Activated B cell treated with CpG ODN at 0.5 μM for 24 hours (primary cell): ENCODE results near the gene APBA1. TPM values are rescaled to one million over a fixed set of nuclear protein-coding genes. Genes with fewer than 3 reads are reported as not detected.

ENCODE experiments used
- ATAC-seq: fragments of 200-7000 bp; cut with Tn5 transposase; one replicate; pipeline ENCODE4 v1.10.0; 2021; ENCODE audit warnings: low read depth, mild to moderate bottlenecking, moderate library complexity
- CTCF ChIA-PET: fragments of 350-600 bp; sonication (Branson Sonifier 250); formaldehyde crosslinking; loops from one replicate; lab custom pipeline; 2021; ENCODE audit warnings: antibody characterized with exemption; lab: Charles Lee
- POLR2A ChIA-PET: fragments of 350-600 bp; sonication (Branson Sonifier 250); formaldehyde crosslinking; loops from one replicate; lab custom pipeline; 2021; ENCODE audit warnings: antibody characterized with exemption; lab: Charles Lee
- DNase-seq: peaks from one replicate; pipeline ENCODE4 v3.0.0; 2022
- H3K27ac Mint-ChIP-seq: one replicate; pipeline ENCODE4 v1.8.0; 2020; ENCODE audit warnings: mixed read lengths
- H3K27me3 Mint-ChIP-seq: one replicate; pipeline ENCODE4 v1.8.0; 2021; ENCODE audit warnings: mixed read lengths
- H3K36me3 Mint-ChIP-seq: one replicate; pipeline ENCODE4 v1.8.0; 2021; ENCODE audit warnings: low read depth, mixed read lengths
- H3K4me1 Mint-ChIP-seq: one replicate; pipeline ENCODE4 v1.8.0; 2021; ENCODE audit warnings: mixed read lengths
- H3K4me3 Mint-ChIP-seq: one replicate; pipeline ENCODE4 v1.8.0; 2020; ENCODE audit warnings: mild to moderate bottlenecking, mixed read lengths
- H3K9me3 Mint-ChIP-seq: one replicate; pipeline ENCODE4 v1.8.0; 2020; ENCODE audit warnings: mixed read lengths
- intact Hi-C: fragments of 100-400 bp; cut with micrococcal nuclease; formaldehyde crosslinking; loops from one replicate; pipeline ENCODE4 v1.15.1; 2024
- total RNA-seq: library from RNA; stranded (reverse); gene quantifications from 2 replicates; pipeline ENCODE4 v1.2.3, GENCODE V29; 2022
- TF ChIP-seq, protein P1 (sequence below): fragments of 200-600 bp; IDR thresholded peaks from one replicate; pipeline ENCODE4 v1.8.0; 2022; ENCODE audit warnings: antibody characterized with exemption, mild to moderate bottlenecking

The APBA1 gene
- total RNA-seq, 1 donor from 2014 or later = not detected

DNA sequence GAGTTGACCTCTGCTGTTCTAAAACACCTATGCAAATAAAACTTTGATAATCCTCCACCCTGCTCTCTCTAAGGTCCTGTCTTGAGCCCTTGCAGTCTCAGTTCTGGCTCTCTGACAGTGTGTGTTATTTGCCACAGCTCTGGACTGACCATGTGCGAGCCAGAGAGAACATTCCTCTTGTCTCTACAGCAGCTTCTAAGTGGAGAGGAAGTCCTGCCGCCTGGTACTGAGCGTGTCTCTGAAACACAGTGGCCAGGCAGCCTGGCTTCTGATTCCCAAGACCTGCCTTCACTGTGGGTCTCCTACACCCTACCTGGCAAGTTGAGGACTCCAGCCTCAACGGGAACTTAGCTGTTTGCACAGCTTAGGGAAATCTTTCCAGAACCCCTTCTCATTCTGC, 285.5 kb downstream of the APBA1 start:
- ChIA-PET POLR2A (no interaction called here), CTCF (no interaction called here)
- intact Hi-C loops = no loop called here
- TF ChIP-seq, protein P1, sequence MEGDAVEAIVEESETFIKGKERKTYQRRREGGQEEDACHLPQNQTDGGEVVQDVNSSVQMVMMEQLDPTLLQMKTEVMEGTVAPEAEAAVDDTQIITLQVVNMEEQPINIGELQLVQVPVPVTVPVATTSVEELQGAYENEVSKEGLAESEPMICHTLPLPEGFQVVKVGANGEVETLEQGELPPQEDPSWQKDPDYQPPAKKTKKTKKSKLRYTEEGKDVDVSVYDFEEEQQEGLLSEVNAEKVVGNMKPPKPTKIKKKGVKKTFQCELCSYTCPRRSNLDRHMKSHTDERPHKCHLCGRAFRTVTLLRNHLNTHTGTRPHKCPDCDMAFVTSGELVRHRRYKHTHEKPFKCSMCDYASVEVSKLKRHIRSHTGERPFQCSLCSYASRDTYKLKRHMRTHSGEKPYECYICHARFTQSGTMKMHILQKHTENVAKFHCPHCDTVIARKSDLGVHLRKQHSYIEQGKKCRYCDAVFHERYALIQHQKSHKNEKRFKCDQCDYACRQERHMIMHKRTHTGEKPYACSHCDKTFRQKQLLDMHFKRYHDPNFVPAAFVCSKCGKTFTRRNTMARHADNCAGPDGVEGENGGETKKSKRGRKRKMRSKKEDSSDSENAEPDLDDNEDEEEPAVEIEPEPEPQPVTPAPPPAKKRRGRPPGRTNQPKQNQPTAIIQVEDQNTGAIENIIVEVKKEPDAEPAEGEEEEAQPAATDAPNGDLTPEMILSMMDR = no peak
- no peak for ATAC-seq
- Mint-ChIP-seq H3K36me3 (no peaks in the 10 kb centered on the region), H3K27ac (no peak overlapping the region), H3K27me3 (peaks cover 13% of the 10 kb centered on the region), H3K4me3 (no peak overlapping the region), H3K4me1 (no peaks in the 10 kb centered on the region), H3K9me3 (no peaks in the 10 kb centered on the region)
- DNase-seq = no peak

DNA sequence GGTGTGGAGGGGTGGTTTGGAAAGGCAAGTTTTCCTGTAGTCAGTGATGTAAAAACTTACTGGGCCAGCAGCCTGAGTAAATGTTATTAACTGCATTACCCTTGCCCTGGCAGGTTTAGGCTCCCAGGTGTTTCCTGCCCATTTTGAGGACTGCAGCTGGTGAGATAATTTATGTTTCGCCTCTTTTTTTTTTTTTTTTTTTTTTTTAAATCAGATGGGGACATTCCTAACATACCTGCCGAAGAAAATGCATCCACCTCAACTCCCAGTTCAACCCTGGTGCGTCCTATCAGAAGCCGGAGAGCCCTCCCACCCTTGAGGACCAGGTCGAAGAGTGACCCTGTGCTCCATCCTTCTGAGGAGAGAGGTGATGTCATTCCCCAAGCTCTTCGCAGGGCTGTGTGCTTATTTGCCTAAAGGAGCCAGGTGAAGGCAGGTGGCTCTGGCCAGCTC, 286.6 kb downstream of the APBA1 start:
- Mint-ChIP-seq H3K9me3 (no peaks in the 10 kb centered on the region), H3K36me3 (no peaks in the 10 kb centered on the region), H3K27me3 (peaks cover 16% of the 10 kb centered on the region), H3K27ac (no peak overlapping the region), H3K4me3 (no peak overlapping the region), H3K4me1 (no peaks in the 10 kb centered on the region)
- ChIA-PET CTCF (no interaction called here), POLR2A (interaction anchor here (0.6 kb wide), 1 partner anchor 91 kb away, joined by 3 read pairs; no protein-coding TSS in a partner anchor)
- TF ChIP-seq, protein P1 = no peak
- intact Hi-C loops = no loop called here
- no peak for DNase-seq
- no peak for ATAC-seq

DNA sequence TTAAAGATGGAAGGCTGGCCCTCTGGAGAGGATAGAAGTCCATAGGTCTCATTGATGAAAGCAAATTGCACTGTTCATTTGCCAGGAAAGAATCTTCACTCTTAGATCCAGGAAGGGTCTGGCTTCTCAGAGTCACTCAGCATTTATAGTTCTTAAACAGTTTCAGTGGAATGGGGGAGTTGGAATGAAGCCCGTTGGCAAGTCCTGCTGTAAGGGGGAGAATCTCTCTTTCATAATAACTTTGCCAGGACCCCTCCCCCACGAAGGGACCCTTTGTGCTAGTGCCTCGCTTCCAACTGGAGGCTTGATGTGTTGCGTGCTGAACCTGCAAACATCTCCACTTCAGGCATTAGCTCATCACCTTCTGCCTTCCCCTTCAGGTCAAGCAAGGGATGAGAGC, 290.0 kb downstream of the APBA1 start:
- ATAC-seq = no peak
- no peaks in the 10 kb centered on the region for H3K4me1 Mint-ChIP-seq
- ChIA-PET CTCF (no interaction called here), POLR2A (no interaction called here)
- peaks cover 14% of the 10 kb centered on the region for H3K27me3 Mint-ChIP-seq
- H3K4me3 Mint-ChIP-seq = no peak overlapping the region
- intact Hi-C loops = no loop called here
- DNase-seq = no peak
- H3K27ac Mint-ChIP-seq = no peak overlapping the region
- TF ChIP-seq, protein P1 = no peak
- no peaks in the 10 kb centered on the region for H3K9me3 Mint-ChIP-seq
- H3K36me3 Mint-ChIP-seq = no peaks in the 10 kb centered on the region

DNA sequence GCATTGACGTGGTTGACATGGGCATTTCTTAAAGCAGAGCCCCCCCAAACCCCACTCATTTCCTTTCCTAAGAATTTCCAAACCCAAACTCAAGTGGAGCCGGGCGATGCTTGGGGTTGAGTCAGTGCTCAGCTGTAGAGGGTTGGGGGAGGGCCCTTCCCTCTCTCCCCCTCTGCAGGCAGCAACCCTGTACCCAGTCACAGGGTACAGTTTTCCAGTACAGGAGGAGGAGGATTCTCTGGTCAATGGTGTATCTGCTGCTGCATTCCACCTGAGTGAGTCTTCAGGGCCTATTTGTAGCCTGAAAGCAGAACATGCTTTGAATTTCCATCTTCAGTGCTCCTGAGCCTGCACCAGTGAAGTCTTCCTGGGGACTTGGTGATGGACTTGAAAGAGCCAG, 291.4 kb downstream of the APBA1 start:
- H3K4me1 Mint-ChIP-seq = no peaks in the 10 kb centered on the region
- TF ChIP-seq, protein P1 = no peak
- no peak overlapping the region for H3K4me3 Mint-ChIP-seq
- ChIA-PET CTCF (no interaction called here), POLR2A (no interaction called here)
- no peaks in the 10 kb centered on the region for H3K36me3 Mint-ChIP-seq
- no peak overlapping the region for H3K27ac Mint-ChIP-seq
- H3K27me3 Mint-ChIP-seq = peaks cover 14% of the 10 kb centered on the region
- no peaks in the 10 kb centered on the region for H3K9me3 Mint-ChIP-seq
- ATAC-seq (no peak), DNase-seq (no peak)
- intact Hi-C loops = no loop called here

DNA sequence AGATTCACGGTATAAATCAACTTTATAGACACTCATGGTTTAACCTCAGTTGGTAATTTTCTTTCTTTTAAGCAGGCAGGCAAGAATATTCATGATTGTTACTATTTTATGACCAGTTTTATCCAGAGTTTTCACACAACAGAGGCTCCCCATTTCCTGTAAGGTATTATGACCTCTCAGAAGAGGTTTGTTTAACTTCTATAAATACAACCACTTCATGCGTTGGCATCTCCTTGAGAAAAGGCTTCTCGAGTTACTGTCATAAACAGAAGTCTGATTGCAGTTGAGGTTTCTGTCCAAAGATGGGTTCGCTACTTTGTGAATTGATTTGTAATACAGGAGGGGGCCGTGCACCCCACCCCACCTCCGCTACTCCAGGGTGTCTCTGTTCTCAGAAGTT, 291.9 kb downstream of the APBA1 start:
- no peaks in the 10 kb centered on the region for H3K36me3 Mint-ChIP-seq
- no peak for DNase-seq
- no peak overlapping the region for H3K4me3 Mint-ChIP-seq
- H3K4me1 Mint-ChIP-seq = no peaks in the 10 kb centered on the region
- ChIA-PET CTCF (no interaction called here), POLR2A (no interaction called here)
- intact Hi-C loops = no loop called here
- ATAC-seq = no peak
- H3K27me3 Mint-ChIP-seq = peaks cover 13% of the 10 kb centered on the region
- TF ChIP-seq, protein P1 = no peak
- H3K27ac Mint-ChIP-seq = no peak overlapping the region
- no peaks in the 10 kb centered on the region for H3K9me3 Mint-ChIP-seq
